Measurements from ENCODE around the gene HLA-DQB2.

The HLA-DQB2 gene

DNA sequence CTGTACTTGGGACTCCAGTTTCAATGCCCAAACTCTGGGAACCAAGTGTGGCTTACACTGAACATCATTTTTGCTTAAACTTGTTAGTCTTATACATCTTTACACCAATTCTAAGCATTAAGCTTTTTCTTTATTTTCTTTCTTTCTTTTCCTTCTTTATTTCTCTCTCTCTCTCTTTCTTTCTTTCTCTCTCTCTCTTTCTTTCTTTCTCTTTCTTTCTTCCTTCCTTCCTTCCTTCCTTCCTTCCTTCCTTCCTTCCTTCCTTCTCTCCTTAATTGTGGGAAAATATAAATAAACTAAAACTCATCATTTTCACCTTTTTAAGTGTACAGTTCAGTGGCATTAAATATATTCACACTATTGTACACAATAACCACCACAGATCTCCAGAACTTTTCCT is 53.7 kb downstream of the HLA-DQB2 start:
- H3K9ac ChIP-seq (ENCODE audit: low read depth, low read length, poor library complexity, severe bottlenecking) = no peak overlapping the region
- H3K27me3 ChIP-seq (ENCODE audit: insufficient read depth, low read length, poor library complexity, severe bottlenecking) = no peaks in the 10 kb centered on the region
- H3K79me2 ChIP-seq (ENCODE audit: insufficient read depth, low read length) = no peaks in the 10 kb centered on the region
- H3K4me3 ChIP-seq (ENCODE audit: low read length, poor library complexity, severe bottlenecking) = no peak overlapping the region
- no peaks in the 10 kb centered on the region for H3F3A ChIP-seq (ENCODE audit: low read depth)
- H4K20me1 ChIP-seq (ENCODE audit: insufficient read depth, low read length, poor library complexity, severe bottlenecking) = no peaks in the 10 kb centered on the region
- H3K9me3 ChIP-seq (ENCODE audit: insufficient read depth, low read depth, low read length) = no peaks in the 10 kb centered on the region
- H2AFZ ChIP-seq (ENCODE audit: low read length) = no peak overlapping the region
- no peaks in the 10 kb centered on the region for H3K4me1 ChIP-seq (ENCODE audit: insufficient read depth, low read length, poor library complexity, severe bottlenecking)
- H3K9me2 ChIP-seq (replicated peaks; ENCODE audit: low read depth, low read length) = no peaks in the 10 kb centered on the region
- H3K4me2 ChIP-seq (ENCODE audit: low read depth, low read length, poor library complexity, severe bottlenecking) = no peak overlapping the region
- H3K36me3 ChIP-seq (ENCODE audit: insufficient read depth, low read length) = no peaks in the 10 kb centered on the region
- TF ChIP-seq CTCF (conservative IDR thresholded peaks at IDR 0.05; ENCODE audit: low read length) (no peak), EZH2phosphoT487 (IDR thresholded peaks at IDR 0.05; ENCODE audit: borderline replicate concordance) (no peak)
